ENCODE data around the gene FUT2. TPM values are rescaled to one million over a fixed set of nuclear protein-coding genes. Genes with fewer than 3 reads are reported as not detected.

FUT2 gene
- total RNA-seq, 1 donor from 2014 or later = not detected

GRCh38 chr19:48722196-48722708 lies 26.5 kb downstream of the FUT2 start:
- intact Hi-C loops (cut with micrococcal nuclease) = loop anchor here (10.0 kb wide), 1 partner anchor 733 kb away; the partner anchor contains the start of genes ALDH16A1 and PIH1D1
- ChIA-PET CTCF (no interaction called here), POLR2A (interaction anchor here (0.7 to 2.0 kb wide), 2 partner anchors 16 to 1591 kb away, joined by 6 to 8 read pairs; partner anchors contain the start of gene SAE1)
- H3K27ac Mint-ChIP-seq = no peak overlapping the region
- no peaks in the 10 kb centered on the region for H3K27me3 Mint-ChIP-seq
- H3K4me3 Mint-ChIP-seq = no peak overlapping the region
- DNase-seq = no peak
- no peak for TF ChIP-seq CTCF (IDR thresholded peaks at IDR 0.05)
- ATAC-seq (ENCODE audit: low read depth) = no peak
- peaks cover 30% of the 10 kb centered on the region for H3K4me1 Mint-ChIP-seq
- H3K36me3 Mint-ChIP-seq (ENCODE audit: low read depth) = peaks cover 11% of the 10 kb centered on the region
- peaks cover 11% of the 10 kb centered on the region for H3K9me3 Mint-ChIP-seq

GRCh38 chr19:48724796-48725753 lies 29.3 kb downstream of the FUT2 start:
- Mint-ChIP-seq H3K36me3 (ENCODE audit: low read depth) (peaks cover 11% of the 10 kb centered on the region), H3K9me3 (peaks cover 13% of the 10 kb centered on the region), H3K27ac (peak overlapping the region; percentile 79), H3K4me3 (peak overlapping the region; percentile 64), H3K27me3 (no peaks in the 10 kb centered on the region), H3K4me1 (peaks cover 34% of the 10 kb centered on the region)
- ChIA-PET CTCF (interaction anchor here (1.0 to 2.2 kb wide), 3 partner anchors 7 to 246 kb away, joined by 3 to 5 read pairs (median 3); no protein-coding TSS in a partner anchor), POLR2A (interaction anchor here (0.6 to 2.4 kb wide), 7 partner anchors 9 to 361 kb away, joined by 3 to 13 read pairs (median 4); partner anchors contain the start of genes HSD17B14, RUVBL2, SYNGR4 and TMEM143)
- peak; percentile 50 for ATAC-seq (ENCODE audit: low read depth)
- TF ChIP-seq CTCF (IDR thresholded peaks at IDR 0.05) = no peak
- intact Hi-C loops (cut with micrococcal nuclease) = loop anchor here (1.0 to 10.0 kb wide), 2 partner anchors 11 to 730 kb away; partner anchors contain the start of genes ALDH16A1 and PIH1D1
- no peak for DNase-seq

- no peak overlapping the region for H3K4me3 Mint-ChIP-seq
- ChIA-PET CTCF (interaction anchor here (1.3 kb wide), 1 partner anchor 244 kb away, joined by 3 read pairs; no protein-coding TSS in a partner anchor), POLR2A (interaction anchor here (0.6 to 1.1 kb wide), 3 partner anchors 11 to 235 kb away, joined by 3 to 5 read pairs (median 4); no protein-coding TSS in a partner anchor)
- peak overlapping the region; percentile 64 for H3K27ac Mint-ChIP-seq
- TF ChIP-seq CTCF (IDR thresholded peaks at IDR 0.05) = no peak
- no peaks in the 10 kb centered on the region for H3K27me3 Mint-ChIP-seq
- DNase-seq (no peak), ATAC-seq (ENCODE audit: low read depth) (peak; percentile 35)
- peaks cover 13% of the 10 kb centered on the region for H3K9me3 Mint-ChIP-seq
- peaks cover 23% of the 10 kb centered on the region for H3K4me1 Mint-ChIP-seq
- intact Hi-C loops (cut with micrococcal nuclease) = loop anchor here (10.0 kb wide), 1 partner anchor 728 kb away; the partner anchor contains the start of genes ALDH16A1 and PIH1D1
- peaks cover 8% of the 10 kb centered on the region for H3K36me3 Mint-ChIP-seq (ENCODE audit: low read depth)
Measured at GRCh38 chr19:48726556-48726955, 30.8 kb downstream of the FUT2 start.

GRCh38 chr19:48728911-48729664 lies 33.3 kb downstream of the FUT2 start:
- no peak overlapping the region for H3K4me3 Mint-ChIP-seq
- ATAC-seq (ENCODE audit: low read depth) (no peak), DNase-seq (no peak)
- H3K36me3 Mint-ChIP-seq (ENCODE audit: low read depth) = peaks cover 8% of the 10 kb centered on the region
- CTCF ChIA-PET = no interaction called here
- H3K4me1 Mint-ChIP-seq = peaks cover 21% of the 10 kb centered on the region
- no peak overlapping the region for H3K27ac Mint-ChIP-seq
- intact Hi-C loops (cut with micrococcal nuclease) = loop anchor here (10.0 kb wide), 1 partner anchor 726 kb away; the partner anchor contains the start of genes ALDH16A1 and PIH1D1
- peaks cover 13% of the 10 kb centered on the region for H3K9me3 Mint-ChIP-seq
- POLR2A ChIA-PET = no interaction called here
- TF ChIP-seq CTCF (IDR thresholded peaks at IDR 0.05) = no peak
- no peaks in the 10 kb centered on the region for H3K27me3 Mint-ChIP-seq

Measured in activated B cell treated with CpG ODN at 0.5 μM for 24 hours (primary cell).